Neural cell (in vitro differentiated cells): ENCODE data around the gene SGO2. TPM values are rescaled to one million over a fixed set of nuclear protein-coding genes. Genes with fewer than 3 reads are reported as not detected.

ENCODE experiments used
- H2AFZ ChIP-seq: fragments of 200-600, 300-800 bp; sonication (generic), shearing (Covaris generic); 2 replicates; pipeline ENCODE4 v1.6.0; 2014; ENCODE audit warnings: low read depth, mild to moderate bottlenecking, antibody characterized with exemption, low read length, moderate library complexity
- H3F3A ChIP-seq: fragments of 200-600 bp; shearing (Covaris generic); 2 replicates; pipeline ENCODE4 v1.6.1; 2016; ENCODE audit warnings: mild to moderate bottlenecking, moderate library complexity, mixed read lengths, antibody characterized with exemption, low read length; ENCODE audit not compliant: insufficient read depth, poor library complexity, severe bottlenecking
- H3K27ac ChIP-seq: fragments of 200-600, 300-800 bp; sonication (generic), shearing (Covaris generic); 2 replicates; pipeline ENCODE4 v1.5.1; 2014; ENCODE audit warnings: mild to moderate bottlenecking, low read length, moderate library complexity
- H3K27me3 ChIP-seq: fragments of 300-800, 200-600 bp; sonication (generic), shearing (Covaris generic); 2 replicates; pipeline ENCODE4 v1.6.0; 2014; ENCODE audit warnings: mild to moderate bottlenecking, low read depth, low read length, moderate library complexity; ENCODE audit not compliant: insufficient read depth
- H3K36me3 ChIP-seq: fragments of 300-800, 200-600 bp; sonication (generic), shearing (Covaris generic); 2 replicates; pipeline ENCODE4 v1.5.1; 2014; ENCODE audit warnings: mild to moderate bottlenecking, antibody characterized with exemption, low read length, moderate library complexity; ENCODE audit not compliant: insufficient read depth
- H3K4me2 ChIP-seq: fragments of 300-800, 200-600 bp; sonication (generic), shearing (Covaris generic); 2 replicates; pipeline ENCODE4 v1.6.0; 2014; ENCODE audit warnings: mild to moderate bottlenecking, low read length
- H3K4me3 ChIP-seq: fragments of 300-800, 200-600 bp; sonication (generic), shearing (Covaris generic); 2 replicates; pipeline ENCODE4 v1.5.1; 2014; ENCODE audit warnings: mild to moderate bottlenecking, low read length, moderate library complexity
- H3K79me2 ChIP-seq: fragments of 200-600 bp; shearing (Covaris generic); replicated peaks from 2 replicates; pipeline ENCODE4 v1.6.0; 2014; ENCODE audit warnings: mild to moderate bottlenecking, low read length, moderate library complexity; ENCODE audit not compliant: insufficient read depth
- H3K9ac ChIP-seq: fragments of 300-800, 200-600 bp; sonication (generic), shearing (Covaris generic); 2 replicates; pipeline ENCODE4 v1.6.1; 2016; ENCODE audit warnings: mild to moderate bottlenecking, low read length, mixed read lengths
- H3K9me2 ChIP-seq: fragments of 200-600 bp; shearing (Covaris generic); 2 replicates; pipeline ENCODE4 v1.6.1; 2016; ENCODE audit warnings: mild to moderate bottlenecking, low read length, mixed read lengths; ENCODE audit not compliant: insufficient read depth
- H3K9me3 ChIP-seq: fragments of 200-600, 300-800 bp; sonication (generic), shearing (Covaris generic); 2 replicates; pipeline ENCODE4 v1.6.1; 2016; ENCODE audit warnings: mild to moderate bottlenecking, mixed run types, low read length, moderate library complexity, mixed read lengths
- H4K20me1 ChIP-seq: fragments of 200-600 bp; shearing (Covaris generic); 2 replicates; pipeline ENCODE4 v1.6.1; 2016; ENCODE audit warnings: mild to moderate bottlenecking, mixed run types; ENCODE audit not compliant: insufficient read depth
- CTCF ChIP-seq: fragments of 450-650 bp; IDR thresholded peaks from 2 replicates; pipeline ENCODE4 v1.5.1; 2014; ENCODE audit warnings: antibody characterized with exemption, mild to moderate bottlenecking, moderate library complexity; ENCODE audit not compliant: poor library complexity, severe bottlenecking
- EP300 ChIP-seq: fragments of 450-650 bp; conservative IDR thresholded peaks from 2 replicates; pipeline ENCODE4 v1.6.1; 2014; ENCODE audit warnings: antibody characterized with exemption, mild to moderate bottlenecking, moderate library complexity; ENCODE audit not compliant: poor library complexity, severe bottlenecking
- EZH2 ChIP-seq: fragments of 200-600, 300-800 bp; shearing (Covaris generic), sonication (generic); IDR thresholded peaks from 2 replicates; pipeline ENCODE4 v1.6.1; 2014; ENCODE audit warnings: antibody characterized with exemption, low read length, borderline replicate concordance, mild to moderate bottlenecking; ENCODE audit not compliant: insufficient read depth, poor library complexity, severe bottlenecking
- MXI1 ChIP-seq: fragments of 450-650 bp; conservative IDR thresholded peaks from 2 replicates; pipeline ENCODE4 v1.6.1; 2014; ENCODE audit warnings: antibody characterized with exemption, mild to moderate bottlenecking; ENCODE audit not compliant: poor library complexity, severe bottlenecking
- POLR2AphosphoS5 ChIP-seq: IDR thresholded peaks from 2 replicates; pipeline ENCODE4 v1.6.1; 2012
- RAD21 ChIP-seq: fragments of 450-650 bp; conservative IDR thresholded peaks from 2 replicates; pipeline ENCODE4 v1.6.1; 2014; ENCODE audit warnings: antibody characterized with exemption, mild to moderate bottlenecking, moderate library complexity
- REST ChIP-seq: IDR thresholded peaks from 2 replicates; pipeline ENCODE4 v1.6.1; 2012; ENCODE audit warnings: borderline replicate concordance
- SMC3 ChIP-seq: fragments of 450-650 bp; conservative IDR thresholded peaks from 2 replicates; pipeline ENCODE4 v1.6.1; 2014; ENCODE audit warnings: antibody characterized with exemption, mild to moderate bottlenecking, moderate library complexity; ENCODE audit not compliant: poor library complexity
- TAF1 ChIP-seq: IDR thresholded peaks from 2 replicates; pipeline ENCODE4 v1.6.1; 2012; ENCODE audit warnings: low read depth
- polyA plus RNA-seq: library from polyadenylated mRNA; depleted of rRNA; stranded (reverse); fragments of >200 nt; gene quantifications from 2 replicates; pipeline ENCODE4 v1.2.3, GENCODE V29; 2014

Gene SGO2
- polyA plus RNA-seq, 1 donor from 2014 or later = 0.73 TPM

DNA sequence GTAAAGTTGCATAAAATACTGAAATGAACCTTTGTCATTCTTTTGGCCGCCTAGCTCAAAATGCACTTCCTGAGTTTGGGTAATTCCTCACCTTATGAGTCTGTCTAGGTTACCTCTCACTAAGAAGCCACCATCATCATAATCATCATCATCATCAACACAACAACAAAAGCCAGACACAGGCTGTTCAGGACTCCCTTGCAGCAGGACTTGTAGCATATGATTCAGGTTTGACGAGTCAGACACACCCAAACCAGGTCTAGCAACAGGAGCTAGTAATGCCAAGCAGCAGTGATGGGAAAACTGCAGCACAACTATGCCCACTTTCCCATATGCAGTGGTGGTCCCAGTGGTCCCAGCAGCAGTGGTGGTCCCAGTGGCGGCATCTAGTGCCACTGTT, 2.8 kb upstream of the SGO2 start:
- peaks cover 7% of the 10 kb centered on the region for H3K79me2 ChIP-seq
- no peaks in the 10 kb centered on the region for H3K9me2 ChIP-seq
- no peak overlapping the region for H3K4me3 ChIP-seq
- no peak overlapping the region for H2AFZ ChIP-seq
- no peaks in the 10 kb centered on the region for H3K36me3 ChIP-seq
- no peak overlapping the region for H3K4me2 ChIP-seq
- peaks cover 3% of the 10 kb centered on the region for H3K27me3 ChIP-seq
- no peak overlapping the region for H3K9ac ChIP-seq
- TF ChIP-seq RAD21 (no peak), TAF1 (no peak), MXI1 (no peak), EP300 (no peak), SMC3 (no peak), EZH2 (no peak), POLR2AphosphoS5 (no peak), CTCF (no peak), REST (no peak)
- H3F3A ChIP-seq = no peaks in the 10 kb centered on the region
- H3K9me3 ChIP-seq = no peaks in the 10 kb centered on the region
- H4K20me1 ChIP-seq = no peaks in the 10 kb centered on the region
- H3K27ac ChIP-seq = no peak overlapping the region

DNA sequence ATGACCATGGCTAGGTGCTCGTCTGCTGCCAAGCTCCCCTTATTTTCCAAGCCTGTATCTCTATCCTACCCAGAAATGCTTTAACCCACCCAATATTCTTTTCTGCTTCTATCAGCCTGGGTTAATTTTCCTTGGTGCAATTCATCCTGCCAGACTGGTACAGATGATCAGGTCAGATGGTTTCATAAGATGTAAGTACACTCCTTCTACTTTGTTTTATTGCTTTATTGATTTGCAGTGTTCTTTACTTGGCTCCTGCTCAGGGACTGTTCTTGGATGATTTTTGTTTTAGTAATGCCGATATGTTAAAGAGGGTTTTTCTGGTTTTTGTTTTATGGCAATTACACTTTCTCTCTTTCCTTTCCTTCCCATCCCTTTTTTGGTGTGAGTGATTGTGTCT, 2.4 kb upstream of the SGO2 start:
- Histone ChIP-seq H3K9ac (no peak overlapping the region), H3K79me2 (peaks cover 7% of the 10 kb centered on the region), H4K20me1 (no peaks in the 10 kb centered on the region), H3K9me3 (no peaks in the 10 kb centered on the region), H3K27me3 (peaks cover 3% of the 10 kb centered on the region), H2AFZ (no peak overlapping the region), H3K4me3 (no peak overlapping the region), H3K9me2 (no peaks in the 10 kb centered on the region), H3K4me2 (no peak overlapping the region), H3F3A (no peaks in the 10 kb centered on the region), H3K36me3 (no peaks in the 10 kb centered on the region), H3K27ac (no peak overlapping the region)
- no peak for TF ChIP-seq SMC3
- TF ChIP-seq MXI1 = no peak
- no peak for TF ChIP-seq POLR2AphosphoS5
- TF ChIP-seq EP300 = no peak
- TF ChIP-seq RAD21 = no peak
- no peak for TF ChIP-seq CTCF
- TF ChIP-seq REST = no peak
- no peak for TF ChIP-seq EZH2
- TF ChIP-seq TAF1 = no peak
